ENCODE results near the gene ABHD17A. TPM values are rescaled to one million over a fixed set of nuclear protein-coding genes. Genes with fewer than 3 reads are reported as not detected.
A peak's percentile ranks its signal among the peaks of the same experiment; 100 is the strongest.

The ABHD17A gene
- total and polyA plus RNA-seq, 9 of the 15 experiments (the other 6 are each of a cell fraction or from before 2014, with no cell fraction given): 0.04 to 135 (median 21.8) TPM; not detected in 1

DNA sequence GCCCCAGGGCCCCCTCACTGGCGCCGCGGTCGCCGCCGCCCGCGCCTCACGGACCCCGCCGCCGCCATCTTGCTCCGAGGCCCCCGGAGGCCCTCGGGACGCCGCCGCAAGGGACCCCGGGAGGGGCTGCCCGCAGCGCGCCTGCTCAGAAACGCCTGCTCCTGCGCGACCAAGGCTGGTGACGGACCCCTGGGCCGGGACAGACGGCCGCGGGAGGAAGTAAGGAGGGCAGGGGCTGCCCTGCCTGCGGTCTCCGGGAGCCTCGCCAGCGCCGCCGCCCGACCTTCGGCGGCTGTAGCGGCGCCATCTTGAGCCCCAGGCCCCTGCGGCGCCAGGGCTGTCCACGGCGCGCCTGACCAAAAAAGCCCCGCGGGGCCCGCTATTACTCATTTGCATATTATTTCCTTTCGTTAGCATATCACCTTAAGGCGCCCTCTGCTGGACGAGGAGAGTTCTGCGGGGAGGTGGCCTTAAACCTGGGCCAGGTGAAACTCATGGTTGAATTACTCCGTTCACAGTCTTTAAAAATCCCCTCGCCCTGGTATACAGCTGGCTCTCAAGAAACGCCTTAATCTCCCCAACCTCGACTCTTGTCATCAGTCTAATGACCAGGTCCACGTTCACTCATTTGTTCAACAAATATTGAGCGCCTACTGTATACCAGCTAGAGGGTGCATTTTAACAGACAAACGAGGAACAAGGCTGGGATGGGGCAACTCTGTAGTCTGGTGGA is 36.7 kb downstream of the ABHD17A start, which contains the start of gene REXO1 (continued):
- TF ChIP-seq CBX1 (IDR thresholded peaks at IDR 0.05; ENCODE audit: low read depth) (peak; percentile 46; the same call in 1 of the 2 replicates), RBFOX2 (IDR thresholded peaks at IDR 0.05; ENCODE audit: low read depth, low read length) (peak; percentile 83), GABPB2 (CRISPR knock-in tag; conservative IDR thresholded peaks at IDR 0.05) (no peak), EWSR1 (IDR thresholded peaks at IDR 0.05; ENCODE audit: borderline replicate concordance, low read depth, partially characterized antibody) (no peak), ADNP (tag; IDR thresholded peaks at IDR 0.05) (no peak; the same call in 1 of the 2 replicates), ZNF695 (CRISPR knock-in tag; IDR thresholded peaks at IDR 0.05) (no peak), MEF2D (tag; conservative IDR thresholded peaks at IDR 0.05; ENCODE audit: low read depth) (no peak), COPS2 (conservative IDR thresholded peaks at IDR 0.05) (no peak), CXXC5 (CRISPR knock-in tag; IDR thresholded peaks at IDR 0.05) (peak; percentile 93), ZNF24 (IDR thresholded peaks at IDR 0.05) (peak; percentile 89), RAD21 (CRISPR knock-in tag; conservative IDR thresholded peaks at IDR 0.05 in 1 of 2, IDR thresholded peaks at IDR 0.05 in 1 of 2) (peak; percentile 52 to 67; a peak in 3 of 4 replicates), ZNF175 (CRISPR knock-in tag; IDR thresholded peaks at IDR 0.05; ENCODE audit: low read depth) (no peak; the same call in 1 of the 2 replicates), PRPF4 (IDR thresholded peaks at IDR 0.05; ENCODE audit: insufficient read depth, low read depth, low read length, poor library complexity, severe bottlenecking) (no peak), HEY1 (CRISPR knock-in tag; IDR thresholded peaks at IDR 0.05; ENCODE audit: borderline replicate concordance) (no peak), HDAC8 (tag; IDR thresholded peaks at IDR 0.05) (peak; percentile 22; the same call in 1 of the 2 replicates), PTTG1 (tag; IDR thresholded peaks at IDR 0.05; ENCODE audit: low read depth) (no peak), ZNF75A (CRISPR knock-in tag; IDR thresholded peaks at IDR 0.05) (no peak), NRF1 (conservative IDR thresholded peaks at IDR 0.05 in 1 of 2, IDR thresholded peaks at IDR 0.05 in 1 of 2) (peak; percentile 66 to 74)
- TF ChIP-seq, protein P1, sequence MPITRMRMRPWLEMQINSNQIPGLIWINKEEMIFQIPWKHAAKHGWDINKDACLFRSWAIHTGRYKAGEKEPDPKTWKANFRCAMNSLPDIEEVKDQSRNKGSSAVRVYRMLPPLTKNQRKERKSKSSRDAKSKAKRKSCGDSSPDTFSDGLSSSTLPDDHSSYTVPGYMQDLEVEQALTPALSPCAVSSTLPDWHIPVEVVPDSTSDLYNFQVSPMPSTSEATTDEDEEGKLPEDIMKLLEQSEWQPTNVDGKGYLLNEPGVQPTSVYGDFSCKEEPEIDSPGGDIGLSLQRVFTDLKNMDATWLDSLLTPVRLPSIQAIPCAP (CRISPR knock-in tag; IDR thresholded peaks at IDR 0.05; ENCODE audit: borderline replicate concordance): no peak
- TF ChIP-seq, protein P2, sequence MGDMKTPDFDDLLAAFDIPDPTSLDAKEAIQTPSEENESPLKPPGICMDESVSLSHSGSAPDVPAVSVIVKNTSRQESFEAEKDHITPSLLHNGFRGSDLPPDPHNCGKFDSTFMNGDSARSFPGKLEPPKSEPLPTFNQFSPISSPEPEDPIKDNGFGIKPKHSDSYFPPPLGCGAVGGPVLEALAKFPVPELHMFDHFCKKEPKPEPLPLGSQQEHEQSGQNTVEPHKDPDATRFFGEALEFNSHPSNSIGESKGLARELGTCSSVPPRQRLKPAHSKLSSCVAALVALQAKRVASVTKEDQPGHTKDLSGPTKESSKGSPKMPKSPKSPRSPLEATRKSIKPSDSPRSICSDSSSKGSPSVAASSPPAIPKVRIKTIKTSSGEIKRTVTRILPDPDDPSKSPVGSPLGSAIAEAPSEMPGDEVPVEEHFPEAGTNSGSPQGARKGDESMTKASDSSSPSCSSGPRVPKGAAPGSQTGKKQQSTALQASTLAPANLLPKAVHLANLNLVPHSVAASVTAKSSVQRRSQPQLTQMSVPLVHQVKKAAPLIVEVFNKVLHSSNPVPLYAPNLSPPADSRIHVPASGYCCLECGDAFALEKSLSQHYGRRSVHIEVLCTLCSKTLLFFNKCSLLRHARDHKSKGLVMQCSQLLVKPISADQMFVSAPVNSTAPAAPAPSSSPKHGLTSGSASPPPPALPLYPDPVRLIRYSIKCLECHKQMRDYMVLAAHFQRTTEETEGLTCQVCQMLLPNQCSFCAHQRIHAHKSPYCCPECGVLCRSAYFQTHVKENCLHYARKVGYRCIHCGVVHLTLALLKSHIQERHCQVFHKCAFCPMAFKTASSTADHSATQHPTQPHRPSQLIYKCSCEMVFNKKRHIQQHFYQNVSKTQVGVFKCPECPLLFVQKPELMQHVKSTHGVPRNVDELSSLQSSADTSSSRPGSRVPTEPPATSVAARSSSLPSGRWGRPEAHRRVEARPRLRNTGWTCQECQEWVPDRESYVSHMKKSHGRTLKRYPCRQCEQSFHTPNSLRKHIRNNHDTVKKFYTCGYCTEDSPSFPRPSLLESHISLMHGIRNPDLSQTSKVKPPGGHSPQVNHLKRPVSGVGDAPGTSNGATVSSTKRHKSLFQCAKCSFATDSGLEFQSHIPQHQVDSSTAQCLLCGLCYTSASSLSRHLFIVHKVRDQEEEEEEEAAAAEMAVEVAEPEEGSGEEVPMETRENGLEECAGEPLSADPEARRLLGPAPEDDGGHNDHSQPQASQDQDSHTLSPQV (IDR thresholded peaks at IDR 0.05): no peak
- TF ChIP-seq, protein P3, sequence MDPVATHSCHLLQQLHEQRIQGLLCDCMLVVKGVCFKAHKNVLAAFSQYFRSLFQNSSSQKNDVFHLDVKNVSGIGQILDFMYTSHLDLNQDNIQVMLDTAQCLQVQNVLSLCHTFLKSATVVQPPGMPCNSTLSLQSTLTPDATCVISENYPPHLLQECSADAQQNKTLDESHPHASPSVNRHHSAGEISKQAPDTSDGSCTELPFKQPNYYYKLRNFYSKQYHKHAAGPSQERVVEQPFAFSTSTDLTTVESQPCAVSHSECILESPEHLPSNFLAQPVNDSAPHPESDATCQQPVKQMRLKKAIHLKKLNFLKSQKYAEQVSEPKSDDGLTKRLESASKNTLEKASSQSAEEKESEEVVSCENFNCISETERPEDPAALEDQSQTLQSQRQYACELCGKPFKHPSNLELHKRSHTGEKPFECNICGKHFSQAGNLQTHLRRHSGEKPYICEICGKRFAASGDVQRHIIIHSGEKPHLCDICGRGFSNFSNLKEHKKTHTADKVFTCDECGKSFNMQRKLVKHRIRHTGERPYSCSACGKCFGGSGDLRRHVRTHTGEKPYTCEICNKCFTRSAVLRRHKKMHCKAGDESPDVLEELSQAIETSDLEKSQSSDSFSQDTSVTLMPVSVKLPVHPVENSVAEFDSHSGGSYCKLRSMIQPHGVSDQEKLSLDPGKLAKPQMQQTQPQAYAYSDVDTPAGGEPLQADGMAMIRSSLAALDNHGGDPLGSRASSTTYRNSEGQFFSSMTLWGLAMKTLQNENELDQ (CRISPR knock-in tag; IDR thresholded peaks at IDR 0.05; ENCODE audit: borderline replicate concordance): no peak

All from K562 (cell line).